SU-DHL-6 (cell line): ENCODE data around the gene ETV6.

Experiments
- H2AFZ ChIP-seq: fragments of 200-600 bp; sonication (generic); 2 replicates; pipeline ENCODE4 v1.6.1; 2014; ENCODE audit warnings: low read depth, mild to moderate bottlenecking, moderate library complexity, mixed read lengths, antibody characterized with exemption, low read length; ENCODE audit not compliant: severe bottlenecking
- H3F3A ChIP-seq: fragments of 200-600 bp; shearing (Covaris generic); 2 replicates; pipeline ENCODE4 v1.6.0; 2016; ENCODE audit warnings: antibody characterized with exemption, mild to moderate bottlenecking; ENCODE audit not compliant: insufficient read depth
- H3K27ac ChIP-seq: fragments of 200-600 bp; sonication (generic); 2 replicates; pipeline ENCODE4 v1.5.1; 2016; ENCODE audit warnings: low read depth, mild to moderate bottlenecking, low read length, moderate library complexity, mixed read lengths
- H3K27me3 ChIP-seq: fragments of 200-600 bp; sonication (generic), shearing (Covaris generic); 2 replicates; pipeline ENCODE4 v1.6.0; 2014; ENCODE audit warnings: mild to moderate bottlenecking, low read length
- H3K36me3 ChIP-seq: fragments of 200-600 bp; sonication (generic); 2 replicates; pipeline ENCODE4 v1.6.1; 2014; ENCODE audit warnings: mild to moderate bottlenecking, low read length, mixed read lengths
- H3K4me2 ChIP-seq: fragments of 300-600, 200-600 bp; shearing (Covaris generic), sonication (generic); 2 replicates; pipeline ENCODE4 v1.6.0; 2014; ENCODE audit warnings: low read length, low read depth, mild to moderate bottlenecking; ENCODE audit not compliant: poor library complexity, severe bottlenecking
- H3K4me3 ChIP-seq: fragments of 200-600 bp; sonication (generic); 2 replicates; pipeline ENCODE4 v1.5.1; 2014; ENCODE audit warnings: antibody characterized with exemption, low read length, mild to moderate bottlenecking, mixed read lengths; ENCODE audit not compliant: insufficient read depth, poor library complexity, severe bottlenecking
- H3K79me2 ChIP-seq: fragments of 200-600 bp; sonication (generic); 2 replicates; pipeline ENCODE4 v1.6.1; 2014; ENCODE audit warnings: mild to moderate bottlenecking, low read length, moderate library complexity; ENCODE audit not compliant: insufficient read depth
- H3K9ac ChIP-seq: fragments of 200-600 bp; sonication (generic); 2 replicates; pipeline ENCODE4 v1.7.0; 2014; ENCODE audit warnings: mild to moderate bottlenecking, low read length
- H3K9me2 ChIP-seq: fragments of 200-600 bp; sonication (generic); replicated peaks from 2 replicates; pipeline ENCODE4 v1.6.1; 2014; ENCODE audit warnings: low read length; ENCODE audit not compliant: insufficient read depth
- H3K9me3 ChIP-seq: fragments of 200-600 bp; sonication (generic); 2 replicates; pipeline ENCODE4 v1.6.1; 2014; ENCODE audit warnings: low read length, mixed read lengths; ENCODE audit not compliant: insufficient read depth
- H4K20me1 ChIP-seq: fragments of 200-600 bp; sonication (generic); 2 replicates; pipeline ENCODE4 v1.6.1; 2014; ENCODE audit warnings: low read depth, mild to moderate bottlenecking, antibody characterized with exemption, low read length, moderate library complexity, mixed read lengths
- EZH2phosphoT487 ChIP-seq: fragments of 200-600 bp; sonication (generic), shearing (Covaris generic); conservative IDR thresholded peaks from 2 replicates; pipeline ENCODE4 v1.6.1; 2018; ENCODE audit warnings: mild to moderate bottlenecking, antibody characterized with exemption, low read length, moderate library complexity, mixed read lengths
- TF ChIP-seq, protein P1 (sequence below): fragments of 200-600 bp; sonication (generic); IDR thresholded peaks from one replicate; pipeline ENCODE4 v1.5.1; 2017; ENCODE audit warnings: antibody characterized with exemption, mild to moderate bottlenecking, low read length, moderate library complexity; ENCODE audit not compliant: insufficient read depth, poor library complexity, severe bottlenecking

Gene ETV6

GRCh38 chr12:11755302-11755930 lies 105.9 kb downstream of the ETV6 start:
- no peaks in the 10 kb centered on the region for H4K20me1 ChIP-seq
- no peak for TF ChIP-seq EZH2phosphoT487
- TF ChIP-seq, protein P1, sequence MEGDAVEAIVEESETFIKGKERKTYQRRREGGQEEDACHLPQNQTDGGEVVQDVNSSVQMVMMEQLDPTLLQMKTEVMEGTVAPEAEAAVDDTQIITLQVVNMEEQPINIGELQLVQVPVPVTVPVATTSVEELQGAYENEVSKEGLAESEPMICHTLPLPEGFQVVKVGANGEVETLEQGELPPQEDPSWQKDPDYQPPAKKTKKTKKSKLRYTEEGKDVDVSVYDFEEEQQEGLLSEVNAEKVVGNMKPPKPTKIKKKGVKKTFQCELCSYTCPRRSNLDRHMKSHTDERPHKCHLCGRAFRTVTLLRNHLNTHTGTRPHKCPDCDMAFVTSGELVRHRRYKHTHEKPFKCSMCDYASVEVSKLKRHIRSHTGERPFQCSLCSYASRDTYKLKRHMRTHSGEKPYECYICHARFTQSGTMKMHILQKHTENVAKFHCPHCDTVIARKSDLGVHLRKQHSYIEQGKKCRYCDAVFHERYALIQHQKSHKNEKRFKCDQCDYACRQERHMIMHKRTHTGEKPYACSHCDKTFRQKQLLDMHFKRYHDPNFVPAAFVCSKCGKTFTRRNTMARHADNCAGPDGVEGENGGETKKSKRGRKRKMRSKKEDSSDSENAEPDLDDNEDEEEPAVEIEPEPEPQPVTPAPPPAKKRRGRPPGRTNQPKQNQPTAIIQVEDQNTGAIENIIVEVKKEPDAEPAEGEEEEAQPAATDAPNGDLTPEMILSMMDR = no peak
- no peak overlapping the region for H3K4me3 ChIP-seq
- H3K27ac ChIP-seq = no peak overlapping the region
- H2AFZ ChIP-seq = no peak overlapping the region
- H3K36me3 ChIP-seq = no peaks in the 10 kb centered on the region
- H3K9ac ChIP-seq = no peak overlapping the region
- no peak overlapping the region for H3K4me2 ChIP-seq
- H3K27me3 ChIP-seq = no peaks in the 10 kb centered on the region
- no peaks in the 10 kb centered on the region for H3K9me2 ChIP-seq
- H3K9me3 ChIP-seq = no peaks in the 10 kb centered on the region
- H3K79me2 ChIP-seq = no peaks in the 10 kb centered on the region
- no peaks in the 10 kb centered on the region for H3F3A ChIP-seq

DNA sequence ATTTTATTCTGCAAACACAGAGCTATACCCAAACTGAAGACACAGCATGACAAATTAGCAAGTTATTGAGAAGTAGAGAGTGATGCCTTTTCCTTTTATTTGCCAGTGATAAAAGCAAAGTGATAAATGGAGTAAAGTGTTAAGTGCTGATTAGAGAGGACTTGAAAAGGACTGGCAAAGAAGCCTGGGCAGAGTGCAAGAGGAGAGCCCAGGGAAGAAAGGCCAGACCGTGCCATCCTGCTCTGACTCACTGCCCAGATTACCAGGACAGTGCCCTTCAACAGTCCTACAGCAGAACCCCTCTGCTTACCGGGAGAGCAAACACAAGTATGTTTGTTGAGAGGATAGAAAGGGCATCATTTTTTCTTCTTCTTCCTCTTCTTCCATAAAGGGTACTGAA lies 106.5 kb downstream of the ETV6 start:
- Histone ChIP-seq H3K9ac (no peak overlapping the region), H3K27ac (no peak overlapping the region), H3K27me3 (no peaks in the 10 kb centered on the region), H3K4me2 (no peak overlapping the region), H3K4me3 (no peak overlapping the region), H3K9me3 (no peaks in the 10 kb centered on the region), H4K20me1 (no peaks in the 10 kb centered on the region), H3F3A (no peaks in the 10 kb centered on the region), H3K36me3 (no peaks in the 10 kb centered on the region), H3K79me2 (no peaks in the 10 kb centered on the region), H3K9me2 (no peaks in the 10 kb centered on the region), H2AFZ (no peak overlapping the region)
- TF ChIP-seq, protein P1 = no peak
- no peak for TF ChIP-seq EZH2phosphoT487

DNA sequence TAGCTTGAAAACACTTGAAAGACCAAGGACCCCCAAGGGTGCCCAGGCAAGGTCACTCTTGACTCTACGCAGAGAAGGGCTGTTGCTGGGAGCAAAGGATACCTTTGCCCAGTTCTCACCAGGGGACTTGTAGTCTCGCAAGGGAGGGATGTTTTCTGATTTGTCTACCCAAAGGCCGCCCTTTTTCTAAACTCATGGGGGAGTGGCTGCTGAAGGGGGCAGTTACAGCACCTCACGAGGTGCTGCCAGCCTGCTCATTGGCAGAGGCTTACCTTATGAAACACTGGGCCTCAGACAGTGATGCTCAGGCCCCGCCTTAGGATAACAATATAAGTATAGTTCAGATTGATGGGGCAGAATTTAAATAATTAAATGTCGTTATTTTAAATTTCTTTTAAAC lies 107.0 kb downstream of the ETV6 start:
- Histone ChIP-seq H3K36me3 (no peaks in the 10 kb centered on the region), H4K20me1 (no peaks in the 10 kb centered on the region), H3K4me3 (no peak overlapping the region), H3K79me2 (no peaks in the 10 kb centered on the region), H3F3A (no peaks in the 10 kb centered on the region), H3K9me2 (no peaks in the 10 kb centered on the region), H3K9ac (no peak overlapping the region), H3K9me3 (no peaks in the 10 kb centered on the region), H3K27ac (no peak overlapping the region), H3K4me2 (no peak overlapping the region), H2AFZ (no peak overlapping the region), H3K27me3 (no peaks in the 10 kb centered on the region)
- TF ChIP-seq, protein P1 = no peak
- TF ChIP-seq EZH2phosphoT487 = no peak
